OCI-LY7 (cell line): ENCODE data around the gene ATP2B3. TPM values are rescaled to one million over a fixed set of nuclear protein-coding genes. Genes with fewer than 3 reads are reported as not detected.

Experiments used
- BruUV-seq: library from RNA; stranded (reverse); fragments of 400-500 nt; replicated peaks from 2 replicates; lab custom pipeline; 2021; lab: Mats Ljungman, UMichigan
- CTCF ChIA-PET: fragments of 300-600 bp; sonication (Branson Sonifier 250); formaldehyde crosslinking; loops from one replicate; lab custom pipeline; 2022; ENCODE audit warnings: antibody characterized with exemption; ENCODE audit not compliant: unreplicated experiment; lab: Charles Lee
- POLR2A ChIA-PET: fragments of 300-600 bp; sonication (Branson Sonifier 250); formaldehyde crosslinking; loops from one replicate; lab custom pipeline; 2022; ENCODE audit warnings: antibody characterized with exemption; lab: Charles Lee
- DNase-seq: peaks from one replicate; pipeline ENCODE4 v3.0.0-alpha.2; 2015; ENCODE audit warnings: low spot score
- H2AFZ ChIP-seq: fragments of 200-600 bp; sonication (generic), shearing (Covaris generic); 2 replicates; pipeline ENCODE4 v1.6.1; 2014; ENCODE audit warnings: mild to moderate bottlenecking, antibody characterized with exemption, low read length, moderate library complexity
- H3K27ac ChIP-seq: fragments of 200-600 bp; sonication (generic); 2 replicates; pipeline ENCODE4 v1.5.1; 2014; ENCODE audit warnings: mixed run types, low read depth, mild to moderate bottlenecking, moderate library complexity, low read length, inconsistent platforms; ENCODE audit not compliant: poor library complexity, severe bottlenecking
- H3K36me3 ChIP-seq: fragments of 200-600 bp; sonication (generic); 2 replicates; pipeline ENCODE4 v1.6.1; 2014; ENCODE audit warnings: mild to moderate bottlenecking, antibody characterized with exemption, low read length, moderate library complexity, mixed read lengths; ENCODE audit not compliant: insufficient read depth
- H3K4me1 ChIP-seq: fragments of 200-600 bp; sonication (generic); 2 replicates; pipeline ENCODE4 v1.5.1; 2014; ENCODE audit warnings: mild to moderate bottlenecking, low read length; ENCODE audit not compliant: insufficient read depth, poor library complexity, severe bottlenecking
- H3K4me2 ChIP-seq: fragments of 200-600 bp; sonication (generic); 2 replicates; pipeline ENCODE4 v1.6.1; 2014; ENCODE audit warnings: mild to moderate bottlenecking, low read length
- H3K4me3 ChIP-seq: fragments of 200-600 bp; sonication (generic); 2 replicates; pipeline ENCODE4 v1.5.1; 2014; ENCODE audit warnings: mild to moderate bottlenecking, low read depth, low read length; ENCODE audit not compliant: poor library complexity, severe bottlenecking
- H3K79me2 ChIP-seq: fragments of 200-600 bp; sonication (generic); 2 replicates; pipeline ENCODE4 v1.6.1; 2016; ENCODE audit warnings: low read depth, mild to moderate bottlenecking, low read length, moderate library complexity, mixed read lengths; ENCODE audit not compliant: insufficient read depth
- H3K9me2 ChIP-seq: fragments of 200-600 bp; sonication (generic); 2 replicates; pipeline ENCODE4 v1.6.1; 2016; ENCODE audit warnings: mild to moderate bottlenecking, low read length, mixed read lengths; ENCODE audit not compliant: insufficient read depth
- H3K9me3 ChIP-seq: fragments of 200-600 bp; sonication (generic); 2 replicates; pipeline ENCODE4 v1.6.1; 2014; ENCODE audit warnings: mild to moderate bottlenecking, mixed run types, low read length, mixed read lengths
- H4K20me1 ChIP-seq: fragments of 200-600 bp; sonication (generic); 2 replicates; pipeline ENCODE4 v1.6.1; 2014; ENCODE audit warnings: mild to moderate bottlenecking, antibody characterized with exemption, low read length, moderate library complexity, mixed read lengths; ENCODE audit not compliant: insufficient read depth
- CTCF ChIP-seq: fragments of 200-600 bp; sonication (generic); conservative IDR thresholded peaks from 2 replicates; pipeline ENCODE4 v1.5.1; 2014; ENCODE audit warnings: mild to moderate bottlenecking, antibody characterized with exemption, low read length, moderate library complexity, mixed read lengths
- EZH2phosphoT487 ChIP-seq: fragments of 200-600 bp; sonication (generic); IDR thresholded peaks from 2 replicates; pipeline ENCODE4 v1.6.1; 2018; ENCODE audit warnings: low read depth, borderline replicate concordance, mild to moderate bottlenecking, mixed run types, antibody characterized with exemption, low read length, moderate library complexity, mixed read lengths
- intact Hi-C: fragments of 100-400 bp; cut with micrococcal nuclease; formaldehyde crosslinking; loops from one replicate; pipeline ENCODE4 v1.10.0; 2022; ENCODE audit not compliant: unreplicated experiment
- total RNA-seq, 2 experiments: library from RNA; depleted of rRNA in 1 of 2; stranded (reverse); fragments of >200 nt in 1 of 2; shearing (Covaris generic) in 1 of 2; gene quantifications; 2 replicates each; pipeline ENCODE4 v1.2.3, GENCODE V29; 2014 to 2022

The ATP2B3 gene
- total RNA-seq, 2 experiments from 2014 or later = not detected

- Histone ChIP-seq H3K4me3 (no peak overlapping the region), H3K79me2 (no peaks in the 10 kb centered on the region), H3K9me2 (no peaks in the 10 kb centered on the region), H3K4me1 (no peaks in the 10 kb centered on the region), H2AFZ (no peak overlapping the region), H4K20me1 (no peaks in the 10 kb centered on the region), H3K27ac (no peak overlapping the region), H3K4me2 (no peak overlapping the region), H3K36me3 (no peaks in the 10 kb centered on the region), H3K9me3 (no peaks in the 10 kb centered on the region)
- intact Hi-C loops = no loop called here
- ChIA-PET POLR2A (no interaction called here), CTCF (no interaction called here)
- DNase-seq = no peak
- no TSS peak for BruUV-seq
- TF ChIP-seq CTCF = no peak
- TF ChIP-seq EZH2phosphoT487 = no peak
These were observed 108.0 kb downstream of the ATP2B3 start for GRCh38 chrX:153625271-153626024.

- H3K4me3 ChIP-seq = no peak overlapping the region
- BruUV-seq = no TSS peak
- H2AFZ ChIP-seq = no peak overlapping the region
- H3K9me2 ChIP-seq = no peaks in the 10 kb centered on the region
- no peaks in the 10 kb centered on the region for H3K4me1 ChIP-seq
- no peaks in the 10 kb centered on the region for H4K20me1 ChIP-seq
- intact Hi-C loops = no loop called here
- no peak overlapping the region for H3K27ac ChIP-seq
- no peaks in the 10 kb centered on the region for H3K79me2 ChIP-seq
- POLR2A ChIA-PET = no interaction called here
- no peaks in the 10 kb centered on the region for H3K9me3 ChIP-seq
- no peaks in the 10 kb centered on the region for H3K36me3 ChIP-seq
- CTCF ChIA-PET = no interaction called here
- no peak for DNase-seq
- TF ChIP-seq CTCF (no peak), EZH2phosphoT487 (no peak)
- H3K4me2 ChIP-seq = no peak overlapping the region
These were observed 108.7 kb downstream of the ATP2B3 start for GRCh38 chrX:153626025-153626633.
